OCI-M1 (cell line): ENCODE results near the gene SMARCE1.
"Not testable (repeated sequence)": the region's sequence is repeated elsewhere in the genome, so short reads cannot be mapped to it uniquely, and the experiment has no call there.

Source experiments
- DNase-seq: peaks from one replicate; lab custom pipeline; 2025; lab: John Stamatoyannopoulos, UW

Gene SMARCE1

GRCh38 chr17:40611840-40612474 is 35.7 kb downstream of the SMARCE1 start:
- no peak for DNase-seq

GRCh38 chr17:40610359-40610758 is 37.3 kb downstream of the SMARCE1 start:
- no peak for DNase-seq

GRCh38 chr17:40608061-40608581 is 39.5 kb downstream of the SMARCE1 start:
- DNase-seq: no peak

GRCh38 chr17:40607641-40608040 is 40.0 kb downstream of the SMARCE1 start:
- DNase-seq: no peak

- DNase-seq: no peak
Observed at GRCh38 chr17:40606548-40607353, 40.9 kb downstream of the SMARCE1 start.

- no peak for DNase-seq
Observed at GRCh38 chr17:40605306-40605705, 42.3 kb downstream of the SMARCE1 start.

GRCh38 chr17:40604327-40605080 is 43.1 kb downstream of the SMARCE1 start:
- DNase-seq: no peak

- DNase-seq: no peak
Observed at GRCh38 chr17:40602445-40603443, 44.9 kb downstream of the SMARCE1 start.

GRCh38 chr17:40600486-40601046 is 47.1 kb downstream of the SMARCE1 start:
- no peak for DNase-seq

- no peak for DNase-seq
Observed at GRCh38 chr17:40599468-40599763, 48.2 kb downstream of the SMARCE1 start.

GRCh38 chr17:40598619-40599467 is 48.8 kb downstream of the SMARCE1 start:
- no peak for DNase-seq

GRCh38 chr17:40598301-40598618 is 49.4 kb downstream of the SMARCE1 start:
- DNase-seq: no peak

GRCh38 chr17:40597556-40598300 is 49.9 kb downstream of the SMARCE1 start:
- DNase-seq: no peak

- DNase-seq: no peak
Observed at GRCh38 chr17:40597156-40597555, 50.5 kb downstream of the SMARCE1 start.

- DNase-seq: peak; percentile 66
Observed at GRCh38 chr17:40596261-40596919, 51.2 kb downstream of the SMARCE1 start.

GRCh38 chr17:40590742-40591141 is 56.9 kb downstream of the SMARCE1 start:
- peak; percentile 27 for DNase-seq

GRCh38 chr17:40588552-40588951 is 59.1 kb downstream of the SMARCE1 start:
- DNase-seq: no peak

- not testable (repeated sequence) for DNase-seq
Observed at GRCh38 chr17:40586264-40586663, 61.4 kb downstream of the SMARCE1 start.

GRCh38 chr17:40584950-40585349 is 62.7 kb downstream of the SMARCE1 start:
- DNase-seq: not testable (repeated sequence)
